ENCODE results near the gene BRF1. TPM values are rescaled to one million over a fixed set of nuclear protein-coding genes. Genes with fewer than 3 reads are reported as not detected.

Gene BRF1
- total RNA-seq, 1 experiment from 2014 or later, result 41.2 TPM

- no peak for TF ChIP-seq ZBTB33 (IDR thresholded peaks at IDR 0.05; ENCODE audit: extremely low read depth, insufficient replicate concordance, low read length)
- no peak for TF ChIP-seq RAD21 (IDR thresholded peaks at IDR 0.05; ENCODE audit: low read depth)
- no peak for TF ChIP-seq JUND (IDR thresholded peaks at IDR 0.05)
- no peak for TF ChIP-seq POLR2A (IDR thresholded peaks at IDR 0.05; ENCODE audit: borderline replicate concordance, extremely low read depth, insufficient read depth, insufficient read length)
- no peak for TF ChIP-seq ATF3 (IDR thresholded peaks at IDR 0.05)
- no peak for TF ChIP-seq TCF7L2 (IDR thresholded peaks at IDR 0.05; ENCODE audit: borderline replicate concordance, extremely low read depth, insufficient read depth, insufficient read length)
Measured at GRCh38 chr14:105349992-105350391, 49.2 kb upstream of the BRF1 start (continued).

GRCh38 chr14:105348945-105349699 is 48.3 kb upstream of the BRF1 start:
- BruUV-seq (replicated peaks), result no TSS peak
- RAD21 ChIA-PET (ENCODE audit: low non-redundant PET in 1 of 2, low total read pairs in 2 of 2, uncharacterized antibody in 2 of 2, unreplicated experiment in 2 of 2), result no interaction called here
- TF ChIP-seq ELF1 (IDR thresholded peaks at IDR 0.05; ENCODE audit: borderline replicate concordance, low read depth), result no peak
- no peak for TF ChIP-seq JUND (IDR thresholded peaks at IDR 0.05)
- TF ChIP-seq SRF (IDR thresholded peaks at IDR 0.05; ENCODE audit: low read depth), result no peak
- TF ChIP-seq TCF7L2 (IDR thresholded peaks at IDR 0.05; ENCODE audit: borderline replicate concordance, extremely low read depth, insufficient read depth, insufficient read length), result no peak
- TF ChIP-seq SP1 (IDR thresholded peaks at IDR 0.05; ENCODE audit: low read depth), result no peak
- TF ChIP-seq MAX (IDR thresholded peaks at IDR 0.05), result no peak
- TF ChIP-seq ZFX (IDR thresholded peaks at IDR 0.05), result no peak
- TF ChIP-seq YY1 (IDR thresholded peaks at IDR 0.05; ENCODE audit: extremely low read depth, insufficient replicate concordance, low read depth, low read length), result no peak
- TF ChIP-seq CEBPB (IDR thresholded peaks at IDR 0.05; ENCODE audit: low read depth), result no peak
- TF ChIP-seq EZH2 (IDR thresholded peaks at IDR 0.05), result no peak
- no peak for TF ChIP-seq ATF3 (IDR thresholded peaks at IDR 0.05)
- no peak for TF ChIP-seq ZBTB33 (IDR thresholded peaks at IDR 0.05; ENCODE audit: extremely low read depth, insufficient replicate concordance, low read length)
- TF ChIP-seq CTCF (IDR thresholded peaks at IDR 0.05 in 2 of 3, conservative IDR thresholded peaks at IDR 0.05 in 1 of 3; ENCODE audit: borderline replicate concordance in 1 of 3, insufficient read depth in 1 of 3, low read depth in 2 of 3, low read length in 2 of 3), result no peak
- no peak for TF ChIP-seq ZNF274 (IDR thresholded peaks at IDR 0.05; ENCODE audit: low read depth, low read length)

More at GRCh38 chr14:105348945-105349699, 48.3 kb upstream of the BRF1 start:
- H3K4me2 ChIP-seq (ENCODE audit: low read length), result no peak overlapping the region
- H3K27me3 ChIP-seq (ENCODE audit: insufficient read depth, low read length), result no peaks in the 10 kb centered on the region
- H3K4me1 ChIP-seq (ENCODE audit: control insufficient read depth in 1 of 2, insufficient read depth in 2 of 2, low read length in 2 of 2), result peaks cover 8 to 12% of the 10 kb centered on the region in 2 experiments; a peak in 2 of 4 replicates
- no peak overlapping the region for H3K4me3 ChIP-seq (replicated peaks in 1 of 2; ENCODE audit: low read depth in 1 of 2, low read length in 2 of 2)
- H4K20me1 ChIP-seq (ENCODE audit: insufficient read depth), result no peaks in the 10 kb centered on the region
- H3K36me3 ChIP-seq (ENCODE audit: control insufficient read depth in 1 of 2, insufficient read depth in 2 of 2, low read length in 2 of 2), result no peaks in the 10 kb centered on the region
- no peaks in the 10 kb centered on the region for H3K79me2 ChIP-seq (ENCODE audit: insufficient read depth, low read length)
- no peak for DNase-seq (ENCODE audit: low read depth, low spot score)
- no peak for ATAC-seq
- H3K9ac ChIP-seq (ENCODE audit: low read length), result no peak overlapping the region
- no peak overlapping the region for H3K27ac ChIP-seq (ENCODE audit: low read depth, low read length)
- no peak overlapping the region for H2AFZ ChIP-seq (ENCODE audit: low read depth, low read length, poor library complexity, severe bottlenecking)
- no peaks in the 10 kb centered on the region for H3K9me3 ChIP-seq (ENCODE audit: control insufficient read depth in 1 of 2, insufficient read depth in 1 of 2, low read depth in 1 of 2, low read length in 2 of 2)
- intact Hi-C loops (cut with micrococcal nuclease), result no loop called here
- no peaks in the 10 kb centered on the region for H3K9me2 ChIP-seq (ENCODE audit: insufficient read depth)
- ChIA-PET CTCF (no interaction called here), POLR2A (no interaction called here)

Measured in HCT116 (cell line).